CD4-positive, alpha-beta memory T cell (primary cell): ENCODE measurements around the gene ADAMTS19. TPM values are rescaled to one million over a fixed set of nuclear protein-coding genes. Genes with fewer than 3 reads are reported as not detected.
A peak's percentile ranks its signal among the peaks of the same experiment; 100 is the strongest.
"Not testable (repeated sequence)": the region's sequence is repeated elsewhere in the genome, so short reads cannot be mapped to it uniquely, and the experiment has no call there.

Source experiments
- CTCF ChIA-PET: fragments of 350-600 bp; sonication (Branson Sonifier 250); formaldehyde crosslinking; loops from one replicate; lab custom pipeline; 2021; ENCODE audit warnings: inconsistent platforms; ENCODE audit not compliant: partially characterized antibody; lab: Charles Lee
- POLR2A ChIA-PET: fragments of 350-600 bp; sonication (Branson Sonifier 250); formaldehyde crosslinking; loops from one replicate; lab custom pipeline; 2021; ENCODE audit not compliant: partially characterized antibody; lab: Charles Lee
- DNase-seq, 5 donors: peaks; one replicate each; pipeline versions ENCODE4 v3.0.0 to v3.0.0-alpha.2; 2020 to 2022; ENCODE audit warnings: mixed read lengths in 1 of 5
- H3K27ac ChIP-seq: one replicate; pipeline ENCODE4 v1.7.0; 2013; ENCODE audit warnings: low read depth, low read length
- H3K27me3 ChIP-seq: 2 replicates; pipeline ENCODE4 v1.7.0; 2013; ENCODE audit warnings: mild to moderate bottlenecking, low read length, moderate library complexity; ENCODE audit not compliant: insufficient read depth
- H3K36me3 ChIP-seq: 2 replicates; pipeline ENCODE4 v1.7.0; 2013; ENCODE audit warnings: mild to moderate bottlenecking, low read length, moderate library complexity; ENCODE audit not compliant: insufficient read depth
- H3K4me1 ChIP-seq: 2 replicates; pipeline ENCODE4 v1.7.0; 2013; ENCODE audit warnings: mild to moderate bottlenecking, low read length, moderate library complexity; ENCODE audit not compliant: insufficient read depth
- H3K4me3 ChIP-seq, 2 donors: one replicate each; pipeline ENCODE4 v1.7.0; 2013; ENCODE audit warnings: low read length in 2 of 2, mild to moderate bottlenecking in 1 of 2
- H3K9me3 ChIP-seq, 2 donors: one replicate each; pipeline ENCODE4 v1.7.0; 2013; ENCODE audit warnings: low read length in 2 of 2, control low read depth in 1 of 2; ENCODE audit not compliant: control insufficient read depth in 1 of 2
- H3K27ac Mint-ChIP-seq, 7 donors: one replicate each; pipeline ENCODE4 v1.8.0; 2020 to 2021; ENCODE audit warnings: mixed read lengths in 7 of 7, mild to moderate bottlenecking in 6 of 7, inconsistent platforms in 3 of 7, moderate library complexity in 3 of 7
- H3K27me3 Mint-ChIP-seq, 2 donors: one replicate each; pipeline ENCODE4 v1.8.0; 2020 to 2021; ENCODE audit warnings: mixed read lengths in 2 of 2
- H3K36me3 Mint-ChIP-seq, 2 donors: one replicate each; pipeline ENCODE4 v1.8.0; 2020 to 2021; ENCODE audit warnings: mixed read lengths in 2 of 2, inconsistent platforms in 1 of 2, mild to moderate bottlenecking in 1 of 2
- H3K4me1 Mint-ChIP-seq, 4 donors: one replicate each; pipeline ENCODE4 v1.8.0; 2020 to 2021; ENCODE audit warnings: mixed read lengths in 4 of 4, mild to moderate bottlenecking in 1 of 4
- H3K4me3 Mint-ChIP-seq, 8 donors: one replicate each; pipeline ENCODE4 v1.8.0; 2020 to 2021; ENCODE audit warnings: mixed read lengths in 8 of 8, mild to moderate bottlenecking in 7 of 8, moderate library complexity in 6 of 8, inconsistent platforms in 3 of 8
- H3K9me3 Mint-ChIP-seq, 8 donors: one replicate each; pipeline ENCODE4 v1.8.0; 2020 to 2021; ENCODE audit warnings: mixed read lengths in 8 of 8, mild to moderate bottlenecking in 5 of 8, inconsistent platforms in 3 of 8, moderate library complexity in 1 of 8
- intact Hi-C: fragments of 100-400 bp; cut with micrococcal nuclease; formaldehyde crosslinking; loops from one replicate; pipeline ENCODE4 v1.15.1; 2023
- polyA plus RNA-seq, 2 donors: library from polyadenylated mRNA; unstranded; fragments of 300-500 nt; fragmentation: Illumina TruSeq; gene quantifications; one replicate each; pipeline ENCODE4 v1.2.3, GENCODE V29; 2021
- total RNA-seq, 2 experiments: library from RNA; stranded (reverse); gene quantifications; one replicate each; pipeline ENCODE4 v1.2.3, GENCODE V29; 2021

ADAMTS19 gene
- total and polyA plus RNA-seq, 4 experiments from 2014 or later, result not detected

- H3K27me3 ChIP-seq, result no peaks in the 10 kb centered on the region
- H3K9me3 Mint-ChIP-seq, result peaks cover 0 to 6% (median 0%) of the 10 kb centered on the region in 8 donors
- intact Hi-C loops, result no loop called here
- no peaks in the 10 kb centered on the region for H3K27me3 Mint-ChIP-seq
- no peaks in the 10 kb centered on the region for H3K4me1 ChIP-seq
- H3K4me3 ChIP-seq, result no peak overlapping the region
- H3K4me3 Mint-ChIP-seq, result no peak overlapping the region
- no peaks in the 10 kb centered on the region for H3K9me3 ChIP-seq
- H3K36me3 ChIP-seq, result no peaks in the 10 kb centered on the region
- DNase-seq, result no peak
- no peaks in the 10 kb centered on the region for H3K36me3 Mint-ChIP-seq
- H3K27ac Mint-ChIP-seq, result no peak overlapping the region
- no peaks in the 10 kb centered on the region for H3K4me1 Mint-ChIP-seq
- ChIA-PET CTCF (no interaction called here), POLR2A (no interaction called here)
- no peak overlapping the region for H3K27ac ChIP-seq
Measured at GRCh38 chr5:129617206-129617605, 157.1 kb downstream of the ADAMTS19 start.

GRCh38 chr5:129619782-129620181 is 159.7 kb downstream of the ADAMTS19 start:
- Histone ChIP-seq H3K36me3 (no peaks in the 10 kb centered on the region), H3K4me3 (no peak overlapping the region), H3K27ac (no peak overlapping the region), H3K27me3 (no peaks in the 10 kb centered on the region), H3K9me3 (no peaks in the 10 kb centered on the region), H3K4me1 (no peaks in the 10 kb centered on the region)
- Mint-ChIP-seq H3K36me3 (no peaks in the 10 kb centered on the region), H3K27me3 (no peaks in the 10 kb centered on the region), H3K4me1 (no peaks in the 10 kb centered on the region), H3K27ac (peak overlapping the region in 1 of 7 donors; percentile 59), H3K4me3 (no peak overlapping the region), H3K9me3 (peaks cover 0 to 2% (median 0%) of the 10 kb centered on the region in 8 donors)
- POLR2A ChIA-PET, result no interaction called here
- CTCF ChIA-PET, result no interaction called here
- intact Hi-C loops, result no loop called here
- DNase-seq, result no peak

GRCh38 chr5:129622531-129622930 is 162.4 kb downstream of the ADAMTS19 start:
- no peak for DNase-seq
- no peak overlapping the region for H3K4me3 ChIP-seq
- POLR2A ChIA-PET, result no interaction called here
- H3K36me3 ChIP-seq, result no peaks in the 10 kb centered on the region
- Mint-ChIP-seq H3K27ac (no peak overlapping the region), H3K9me3 (peaks cover 0 to 6% (median 0%) of the 10 kb centered on the region in 8 donors), H3K4me3 (no peak overlapping the region), H3K36me3 (no peaks in the 10 kb centered on the region), H3K4me1 (no peaks in the 10 kb centered on the region), H3K27me3 (no peaks in the 10 kb centered on the region)
- CTCF ChIA-PET, result no interaction called here
- intact Hi-C loops, result no loop called here
- H3K27me3 ChIP-seq, result no peaks in the 10 kb centered on the region
- no peak overlapping the region for H3K27ac ChIP-seq
- H3K9me3 ChIP-seq, result no peaks in the 10 kb centered on the region
- no peaks in the 10 kb centered on the region for H3K4me1 ChIP-seq

GRCh38 chr5:129629575-129629974 is 169.5 kb downstream of the ADAMTS19 start:
- ChIA-PET POLR2A (no interaction called here), CTCF (no interaction called here)
- no peaks in the 10 kb centered on the region for H3K9me3 ChIP-seq
- H3K36me3 ChIP-seq, result no peaks in the 10 kb centered on the region
- DNase-seq, result no peak
- no peaks in the 10 kb centered on the region for H3K27me3 ChIP-seq
- no peak overlapping the region for H3K27ac ChIP-seq
- no peaks in the 10 kb centered on the region for H3K4me1 ChIP-seq
- Mint-ChIP-seq H3K27me3 (no peaks in the 10 kb centered on the region), H3K27ac (no peak overlapping the region), H3K4me1 (no peaks in the 10 kb centered on the region), H3K36me3 (no peaks in the 10 kb centered on the region), H3K4me3 (no peak overlapping the region), H3K9me3 (peaks cover 0 to 13% (median 6%) of the 10 kb centered on the region in 8 donors)
- H3K4me3 ChIP-seq, result no peak overlapping the region
- intact Hi-C loops, result no loop called here

- no peaks in the 10 kb centered on the region for H3K4me1 Mint-ChIP-seq
- intact Hi-C loops, result no loop called here
Measured at GRCh38 chr5:129630101-129630500, 170.0 kb downstream of the ADAMTS19 start.

GRCh38 chr5:129631961-129632360 is 171.9 kb downstream of the ADAMTS19 start:
- Mint-ChIP-seq H3K27me3 (no peaks in the 10 kb centered on the region), H3K4me3 (no peak overlapping the region), H3K4me1 (no peaks in the 10 kb centered on the region), H3K27ac (no peak overlapping the region), H3K36me3 (no peaks in the 10 kb centered on the region), H3K9me3 (peaks cover 0 to 12% (median 6%) of the 10 kb centered on the region in 8 donors)
- no peak for DNase-seq
- H3K4me1 ChIP-seq, result no peaks in the 10 kb centered on the region
- CTCF ChIA-PET, result no interaction called here
- H3K27ac ChIP-seq, result no peak overlapping the region
- intact Hi-C loops, result no loop called here
- POLR2A ChIA-PET, result no interaction called here
- H3K36me3 ChIP-seq, result no peaks in the 10 kb centered on the region
- no peaks in the 10 kb centered on the region for H3K27me3 ChIP-seq
- no peak overlapping the region for H3K4me3 ChIP-seq
- no peaks in the 10 kb centered on the region for H3K9me3 ChIP-seq

More at GRCh38 chr5:129630101-129630500, 170.0 kb downstream of the ADAMTS19 start:
- H3K27ac Mint-ChIP-seq, result no peak overlapping the region
- no peak overlapping the region for H3K4me3 ChIP-seq
- H3K36me3 ChIP-seq, result no peaks in the 10 kb centered on the region
- POLR2A ChIA-PET, result no interaction called here
- H3K27me3 Mint-ChIP-seq, result no peaks in the 10 kb centered on the region
- no peaks in the 10 kb centered on the region for H3K9me3 ChIP-seq
- no peaks in the 10 kb centered on the region for H3K4me1 ChIP-seq
- no peak for DNase-seq
- H3K4me3 Mint-ChIP-seq, result no peak overlapping the region
- H3K27ac ChIP-seq, result no peak overlapping the region
- no peaks in the 10 kb centered on the region for H3K27me3 ChIP-seq
- H3K36me3 Mint-ChIP-seq, result no peaks in the 10 kb centered on the region
- H3K9me3 Mint-ChIP-seq, result peaks cover 0 to 13% (median 5%) of the 10 kb centered on the region in 8 donors
- CTCF ChIA-PET, result no interaction called here

GRCh38 chr5:129637501-129637900 is 177.4 kb downstream of the ADAMTS19 start:
- H3K27ac ChIP-seq, CTCF ChIA-PET, H3K4me1 Mint-ChIP-seq, intact Hi-C loops, H3K4me3 Mint-ChIP-seq, H3K27me3 ChIP-seq, H3K4me3 ChIP-seq, H3K27ac Mint-ChIP-seq, H3K9me3 Mint-ChIP-seq, H3K27me3 Mint-ChIP-seq, H3K9me3 ChIP-seq, H3K36me3 Mint-ChIP-seq, H3K36me3 ChIP-seq, H3K4me1 ChIP-seq, DNase-seq, POLR2A ChIA-PET: not testable (repeated sequence)

GRCh38 chr5:129639331-129639730 is 179.2 kb downstream of the ADAMTS19 start:
- H3K4me1 Mint-ChIP-seq, result no peaks in the 10 kb centered on the region
- intact Hi-C loops, result no loop called here
- peaks cover 0 to 5% (median 0%) of the 10 kb centered on the region in 8 donors for H3K9me3 Mint-ChIP-seq

More at GRCh38 chr5:129639331-129639730, 179.2 kb downstream of the ADAMTS19 start:
- Histone ChIP-seq H3K4me1 (no peaks in the 10 kb centered on the region), H3K36me3 (no peaks in the 10 kb centered on the region), H3K27me3 (no peaks in the 10 kb centered on the region), H3K9me3 (no peaks in the 10 kb centered on the region), H3K4me3 (no peak overlapping the region), H3K27ac (no peak overlapping the region)
- ChIA-PET POLR2A (no interaction called here), CTCF (no interaction called here)
- no peak overlapping the region for H3K4me3 Mint-ChIP-seq
- no peaks in the 10 kb centered on the region for H3K27me3 Mint-ChIP-seq
- no peak for DNase-seq
- no peak overlapping the region for H3K27ac Mint-ChIP-seq
- no peaks in the 10 kb centered on the region for H3K36me3 Mint-ChIP-seq
